KMS-11 (cell line): ENCODE measurements around the gene ITPRIP.

Source experiments
- H2AFZ ChIP-seq: fragments of 200-600 bp; sonication (generic); 2 replicates; pipeline ENCODE4 v1.6.1; 2016; ENCODE audit warnings: antibody characterized with exemption, mixed run types, low read depth
- H3K27ac ChIP-seq: fragments of 200-600 bp; sonication (generic); 2 replicates; pipeline ENCODE4 v1.6.1; 2016; ENCODE audit warnings: mild to moderate bottlenecking, mixed run types
- H3K27me3 ChIP-seq: fragments of 200-600 bp; sonication (generic); 2 replicates; pipeline ENCODE4 v1.6.1; 2017; ENCODE audit warnings: mild to moderate bottlenecking, low read depth, mixed run types, moderate library complexity; ENCODE audit not compliant: insufficient read depth
- H3K36me3 ChIP-seq: fragments of 200-600 bp; sonication (generic); 2 replicates; pipeline ENCODE4 v1.6.1; 2017; ENCODE audit warnings: mild to moderate bottlenecking, mixed run types; ENCODE audit not compliant: insufficient read depth
- H3K4me1 ChIP-seq: fragments of 200-600 bp; sonication (generic); 2 replicates; pipeline ENCODE4 v1.6.1; 2016; ENCODE audit warnings: mild to moderate bottlenecking, low read depth, mixed run types; ENCODE audit not compliant: poor library complexity, severe bottlenecking
- H3K4me2 ChIP-seq: fragments of 200-600 bp; sonication (generic); 2 replicates; pipeline ENCODE4 v1.7.0; 2016; ENCODE audit warnings: mild to moderate bottlenecking, mixed run types
- H3K4me3 ChIP-seq: fragments of 200-600 bp; sonication (generic); IDR thresholded peaks from 2 replicates; pipeline ENCODE4 v1.6.1; 2017; ENCODE audit warnings: low read depth, low read length, mixed read lengths; ENCODE audit not compliant: insufficient read depth
- H3K79me2 ChIP-seq: fragments of 200-600 bp; sonication (generic); 2 replicates; pipeline ENCODE4 v1.6.1; 2016; ENCODE audit warnings: low read depth, mixed run types; ENCODE audit not compliant: insufficient read depth
- H3K9ac ChIP-seq: fragments of 200-600 bp; sonication (generic); 2 replicates; pipeline ENCODE4 v1.6.1; 2016; ENCODE audit warnings: mild to moderate bottlenecking, mixed run types
- H4K20me1 ChIP-seq: fragments of 200-600 bp; sonication (generic); 2 replicates; pipeline ENCODE4 v1.6.1; 2016; ENCODE audit warnings: mild to moderate bottlenecking, mixed run types; ENCODE audit not compliant: insufficient read depth
- CTCF ChIP-seq: fragments of 200-600 bp; sonication (generic); conservative IDR thresholded peaks from 2 replicates; pipeline ENCODE4 v1.6.1; 2017; ENCODE audit warnings: low read depth, mild to moderate bottlenecking, antibody characterized with exemption, low read length, moderate library complexity, mixed read lengths

The ITPRIP gene

GRCh38 chr10:104337985-104338735 is at the start of gene ITPRIP:
ITPRIP (minus strand) TSS chr10:104338465; CDS start chr10:104316051, 22,414 bp downstream.
- no peaks in the 10 kb centered on the region for H3K79me2 ChIP-seq
- peak within 1 kb of the TSS; percentile 58 for H3K27ac ChIP-seq
- TF ChIP-seq CTCF = 0 out of 2 replicates have a peak, but pooled peaks have one; percentile 25
- H3K4me3 ChIP-seq = no peak within 1 kb of the TSS
- peak within 1 kb of the TSS; percentile 93 for H2AFZ ChIP-seq
- H3K4me1 ChIP-seq = peaks cover 22% of the 10 kb centered on the region
- peak within 1 kb of the TSS; percentile 61; the same call in 1 of the 2 replicates for H3K9ac ChIP-seq
- no peaks in the 10 kb centered on the region for H3K27me3 ChIP-seq
- H3K4me2 ChIP-seq = peak within 1 kb of the TSS; percentile 86
- no peaks in the 10 kb centered on the region for H3K36me3 ChIP-seq
- no peaks in the 10 kb centered on the region for H4K20me1 ChIP-seq

GRCh38 chr10:104387130-104387888 is 49.0 kb upstream of the ITPRIP start:
- Histone ChIP-seq H2AFZ (peak overlapping the region; percentile 24; the same call in 1 of the 2 replicates), H3K4me2 (peak overlapping the region; percentile 41; the same call in 1 of the 2 replicates), H3K4me1 (peaks cover 35% of the 10 kb centered on the region)

GRCh38 chr10:104380336-104380735 is 42.1 kb upstream of the ITPRIP start:
- Histone ChIP-seq H3K27ac (no peak overlapping the region), H3K27me3 (no peaks in the 10 kb centered on the region), H4K20me1 (no peaks in the 10 kb centered on the region), H3K4me2 (no peak overlapping the region), H3K79me2 (no peaks in the 10 kb centered on the region), H3K4me3 (no peak overlapping the region), H2AFZ (no peak overlapping the region), H3K36me3 (no peaks in the 10 kb centered on the region), H3K4me1 (no peaks in the 10 kb centered on the region), H3K9ac (no peak overlapping the region)
- no peak for TF ChIP-seq CTCF

More at GRCh38 chr10:104387130-104387888, 49.0 kb upstream of the ITPRIP start:
- H3K79me2 ChIP-seq = no peaks in the 10 kb centered on the region
- TF ChIP-seq CTCF = no peak
- no peak overlapping the region for H3K9ac ChIP-seq
- no peaks in the 10 kb centered on the region for H4K20me1 ChIP-seq
- H3K36me3 ChIP-seq = no peaks in the 10 kb centered on the region
- H3K27me3 ChIP-seq = no peaks in the 10 kb centered on the region
- H3K27ac ChIP-seq = no peak overlapping the region
- H3K4me3 ChIP-seq = no peak overlapping the region

GRCh38 chr10:104376784-104377300 is 38.6 kb upstream of the ITPRIP start:
- no peak overlapping the region for H2AFZ ChIP-seq
- H3K9ac ChIP-seq = no peak overlapping the region
- no peak for TF ChIP-seq CTCF
- no peaks in the 10 kb centered on the region for H3K79me2 ChIP-seq
- H4K20me1 ChIP-seq = no peaks in the 10 kb centered on the region
- H3K36me3 ChIP-seq = no peaks in the 10 kb centered on the region
- H3K4me1 ChIP-seq = no peaks in the 10 kb centered on the region
- H3K27ac ChIP-seq = no peak overlapping the region
- H3K27me3 ChIP-seq = no peaks in the 10 kb centered on the region
- no peak overlapping the region for H3K4me2 ChIP-seq
- H3K4me3 ChIP-seq = no peak overlapping the region
